Right renal cortex interstitium (tissue), 3 donors: ENCODE results near the gene OTULIN. TPM values are rescaled to one million over a fixed set of nuclear protein-coding genes. Genes with fewer than 3 reads are reported as not detected.

Experiments
- DNase-seq, 3 donors: peaks; one replicate each; pipeline ENCODE4 v3.0.0-alpha.2; 2013; ENCODE audit warnings: low read depth in 3 of 3, low spot score in 2 of 3
- polyA plus RNA-seq, 3 donors: library from polyadenylated mRNA; unstranded; fragments of 120-200 nt; gene quantifications; one replicate each; pipeline ENCODE4 v1.2.1, GENCODE V29; 2013; ENCODE audit not compliant: insufficient read length in 3 of 3

The OTULIN gene
- polyA plus RNA-seq, 3 donors, result 18.4 to 20.4 (median 18.9) TPM

DNA sequence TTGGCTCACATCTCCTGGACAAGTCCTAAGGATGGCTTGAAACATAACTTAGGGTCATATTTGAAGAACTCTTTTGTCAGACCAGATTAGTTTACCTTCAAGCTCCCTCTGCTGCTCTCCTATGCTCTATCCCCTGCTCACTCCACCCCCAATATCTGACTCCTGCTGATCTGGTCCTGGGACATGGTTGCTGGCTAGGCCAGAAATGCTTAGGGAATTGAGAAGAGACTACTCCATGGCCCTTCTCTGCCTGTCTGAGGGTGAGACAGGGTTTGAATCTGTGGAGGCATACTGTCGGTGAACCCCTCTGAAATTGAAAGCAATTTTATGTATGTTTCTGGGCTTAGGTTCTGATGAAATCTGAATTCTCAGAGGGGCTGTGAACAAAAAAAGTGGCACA lies 3.3 kb downstream of the OTULIN start:
- DNase-seq, result no peak

DNA sequence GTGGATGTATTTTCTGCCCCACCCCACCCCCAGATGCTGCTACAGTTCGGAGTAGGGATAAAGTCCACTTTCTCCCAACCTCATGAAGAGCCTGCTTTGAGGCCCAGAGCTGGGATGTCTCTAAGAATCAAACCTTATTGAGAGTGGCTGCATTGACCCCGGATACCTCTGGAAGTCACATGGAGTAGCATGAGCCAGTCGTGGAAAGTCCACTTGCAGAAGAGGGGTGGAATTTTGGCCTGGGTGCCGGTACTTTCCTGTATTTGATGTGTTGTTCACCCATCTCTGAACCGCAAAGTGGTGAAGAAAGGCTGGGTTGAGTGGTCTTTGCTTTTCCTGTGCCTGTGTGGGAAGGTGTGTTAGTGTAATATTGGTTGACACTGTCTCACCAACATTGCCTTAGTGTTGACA lies 3.7 kb downstream of the OTULIN start:
- no peak for DNase-seq

DNA sequence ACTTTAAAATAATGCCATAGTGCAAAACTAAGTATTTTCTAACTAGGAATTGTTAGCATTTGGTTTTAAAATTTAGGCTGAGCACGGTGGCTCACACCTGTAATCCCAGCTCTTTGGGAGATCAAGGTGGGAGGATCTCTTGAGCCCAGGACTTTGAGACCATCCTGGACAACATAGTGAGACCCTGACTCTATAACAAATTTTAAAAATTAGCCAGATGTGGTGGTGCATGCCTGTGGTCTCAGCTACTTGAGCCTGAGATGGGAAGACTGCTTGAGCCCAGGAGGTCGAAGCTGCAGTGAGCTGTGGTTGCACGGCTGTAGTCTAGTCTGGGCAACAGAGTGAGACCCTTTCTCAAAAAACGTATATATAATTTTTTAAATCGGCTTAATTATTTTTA lies 4.9 kb downstream of the OTULIN start:
- no peak for DNase-seq

DNA sequence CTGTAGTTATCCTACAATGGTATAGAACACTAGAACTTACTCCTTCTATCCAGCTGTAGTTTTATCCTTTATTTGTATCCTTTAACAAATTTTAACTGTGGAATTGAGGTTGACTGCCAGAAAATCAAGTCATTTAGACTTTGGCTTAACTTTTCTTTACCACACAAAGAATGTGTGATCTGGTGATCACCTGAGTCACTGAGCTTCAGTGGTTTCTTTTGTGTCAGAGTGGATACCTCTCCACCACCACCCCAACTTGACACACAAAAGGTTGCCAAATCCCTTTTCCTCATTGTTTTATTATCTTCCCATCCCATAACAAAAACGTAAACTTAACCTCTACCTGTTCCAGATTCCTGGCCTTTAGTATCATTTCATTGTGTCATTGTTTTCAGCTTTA lies 5.5 kb downstream of the OTULIN start:
- no peak for DNase-seq

DNA sequence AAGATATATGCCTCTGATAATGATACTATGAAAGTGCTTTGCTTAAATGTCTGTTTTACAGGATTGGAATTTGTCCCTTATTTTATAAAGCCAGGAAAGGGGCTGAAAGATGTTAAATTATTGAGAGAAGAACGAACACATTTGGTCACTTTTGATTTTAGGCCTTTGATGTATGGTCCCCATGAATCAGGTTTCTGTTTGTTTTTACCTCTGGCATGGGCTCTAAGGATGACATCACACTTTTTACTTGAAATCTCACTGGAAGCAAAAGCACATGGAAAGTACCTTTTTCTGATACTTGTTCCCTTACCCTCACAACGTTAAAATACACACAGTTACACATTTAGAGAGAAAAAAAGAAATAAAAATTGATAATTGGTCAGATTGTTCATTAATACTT lies 6.9 kb downstream of the OTULIN start:
- no peak for DNase-seq

DNA sequence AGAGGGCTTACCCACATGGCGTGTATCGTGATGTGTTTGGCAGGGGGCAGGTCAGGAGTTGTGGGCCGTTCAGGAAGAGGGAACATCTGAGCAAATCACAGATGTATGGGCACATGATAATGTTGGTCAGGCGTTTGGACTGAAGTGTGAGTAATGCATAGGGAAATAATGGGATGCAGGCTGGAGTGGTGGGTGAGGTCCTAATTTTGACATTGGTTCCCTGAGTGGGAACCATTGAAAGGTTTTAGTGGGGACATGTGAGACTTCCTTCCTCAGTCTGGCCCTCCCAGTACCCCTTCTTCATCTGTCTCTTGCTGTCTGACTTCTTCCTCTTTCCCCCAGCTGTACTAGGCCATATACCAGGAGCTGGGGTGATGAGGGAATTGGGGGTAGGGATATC lies 7.6 kb downstream of the OTULIN start:
- DNase-seq, result no peak

DNA sequence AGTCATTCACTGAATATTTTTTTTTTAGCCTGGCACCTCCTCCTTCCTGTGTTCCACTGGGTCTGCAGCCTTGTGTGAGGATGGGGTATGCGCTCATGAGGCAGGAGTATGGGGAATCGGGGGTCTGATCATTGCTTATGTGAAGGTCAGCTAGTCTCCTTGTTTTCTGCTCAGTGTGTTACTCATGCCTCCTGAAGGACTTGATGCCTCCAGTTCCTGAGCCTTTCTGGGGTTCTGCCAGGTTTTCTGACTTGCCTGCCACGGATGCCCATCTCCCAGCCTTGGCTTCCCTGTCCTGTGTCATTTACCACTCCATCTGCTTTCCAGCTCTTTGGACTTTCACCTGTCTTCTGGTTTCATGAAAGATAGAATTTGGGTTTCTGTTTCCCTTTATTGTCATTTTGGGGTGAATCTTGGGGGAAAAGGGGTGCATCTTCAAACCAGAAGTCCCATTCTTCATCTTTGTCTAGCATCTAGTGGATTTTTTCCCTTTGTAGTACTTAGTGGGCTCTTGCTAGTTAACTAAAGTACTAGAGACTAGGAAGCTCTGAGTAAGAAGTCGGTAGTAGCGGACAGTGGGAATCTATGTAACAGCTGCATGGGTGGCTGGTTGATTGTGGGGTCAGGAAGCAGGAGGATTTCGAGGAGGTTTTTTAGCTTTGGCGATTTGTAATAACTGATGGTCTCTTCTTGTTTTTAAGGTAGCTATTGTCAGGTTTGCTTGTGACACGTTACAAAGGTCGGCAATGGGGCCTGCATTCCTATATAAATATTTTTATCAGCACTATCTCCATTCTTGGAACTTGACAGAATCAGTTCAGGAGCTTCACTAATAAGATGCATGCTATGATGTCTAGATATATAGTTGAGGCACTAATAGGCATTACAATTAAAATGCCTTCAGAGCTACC lies 8.2 kb downstream of the OTULIN start:
- no peak for DNase-seq

DNA sequence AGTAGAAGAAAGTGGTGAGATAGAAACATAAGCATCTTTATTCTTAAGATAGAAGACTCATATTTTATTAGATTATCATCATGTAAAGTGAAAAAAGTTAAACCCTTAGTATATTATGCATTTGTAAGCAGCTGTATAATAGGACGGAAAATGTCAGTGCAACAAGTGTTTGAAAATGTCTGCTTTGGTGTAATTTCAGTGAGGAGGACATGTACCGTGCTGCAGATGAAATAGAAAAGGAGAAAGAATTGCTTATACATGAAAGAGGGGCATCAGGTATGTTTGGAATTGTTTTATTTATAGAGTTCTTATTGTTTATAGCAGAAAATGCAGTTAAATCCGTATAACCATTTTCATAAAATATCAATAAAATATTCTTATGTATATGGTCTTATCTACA lies 8.9 kb downstream of the OTULIN start:
- no peak for DNase-seq

DNA sequence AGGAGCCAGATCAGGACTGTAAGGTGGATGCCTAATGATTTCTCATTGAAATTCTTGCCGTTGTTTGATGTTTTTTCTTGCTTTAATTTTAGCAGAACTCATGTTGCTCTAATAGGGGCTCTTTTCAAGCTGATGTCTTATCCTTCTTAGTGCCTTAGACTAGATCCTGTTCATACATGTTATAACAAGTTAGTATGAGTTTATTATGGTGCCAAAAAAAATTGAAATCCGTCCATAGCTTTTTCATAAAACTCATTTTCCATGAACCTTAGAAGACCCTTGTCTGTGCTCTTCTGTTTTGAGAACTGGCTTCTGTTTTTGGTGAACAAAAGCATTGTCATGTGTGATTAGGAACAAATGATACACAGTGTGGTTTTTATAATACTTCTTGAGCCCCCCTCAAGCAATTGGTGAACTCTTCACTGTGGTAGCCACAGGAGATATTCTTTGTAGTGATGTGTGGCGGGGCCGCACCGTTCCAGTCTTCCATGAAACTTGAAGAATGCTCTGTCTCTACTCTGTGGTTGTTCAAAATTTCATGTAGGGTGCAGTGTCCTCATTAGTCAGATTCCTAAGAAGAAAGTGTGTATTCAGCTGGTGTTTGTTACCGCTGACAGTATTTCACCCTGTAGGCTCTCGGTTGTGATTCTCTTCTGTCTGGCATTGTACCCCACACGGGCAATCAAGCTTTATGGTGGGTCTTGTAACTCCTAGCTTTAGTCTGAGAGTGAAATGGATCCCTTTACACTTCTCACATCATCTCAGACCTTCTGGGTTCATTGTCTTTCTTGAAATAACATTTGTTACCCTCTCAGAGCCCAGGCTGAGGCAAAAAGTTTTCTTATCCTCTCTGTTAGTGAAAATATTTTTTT lies 10.7 kb downstream of the OTULIN start:
- no peak for DNase-seq

DNA sequence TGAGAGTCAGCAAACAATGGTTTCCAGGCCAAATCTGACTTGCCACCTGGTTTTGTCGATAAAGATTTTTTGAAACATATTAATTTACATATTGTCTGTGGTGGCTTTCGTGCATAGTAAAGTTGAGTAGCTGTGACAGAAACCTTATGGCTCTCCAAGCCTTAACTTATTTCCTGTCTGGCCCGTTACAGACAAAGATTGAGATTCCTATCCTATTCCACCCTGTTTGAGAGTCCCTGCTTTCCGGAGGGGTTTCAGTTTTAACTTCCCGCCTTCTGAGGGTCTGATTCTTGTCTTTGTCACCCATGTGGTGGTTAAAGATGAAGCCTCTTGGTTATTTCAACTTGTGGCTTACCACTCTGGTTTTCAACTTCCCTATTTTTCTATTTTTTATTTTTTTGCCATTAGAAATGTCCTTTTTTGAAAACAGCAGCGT lies 11.4 kb downstream of the OTULIN start:
- no peak for DNase-seq

DNA sequence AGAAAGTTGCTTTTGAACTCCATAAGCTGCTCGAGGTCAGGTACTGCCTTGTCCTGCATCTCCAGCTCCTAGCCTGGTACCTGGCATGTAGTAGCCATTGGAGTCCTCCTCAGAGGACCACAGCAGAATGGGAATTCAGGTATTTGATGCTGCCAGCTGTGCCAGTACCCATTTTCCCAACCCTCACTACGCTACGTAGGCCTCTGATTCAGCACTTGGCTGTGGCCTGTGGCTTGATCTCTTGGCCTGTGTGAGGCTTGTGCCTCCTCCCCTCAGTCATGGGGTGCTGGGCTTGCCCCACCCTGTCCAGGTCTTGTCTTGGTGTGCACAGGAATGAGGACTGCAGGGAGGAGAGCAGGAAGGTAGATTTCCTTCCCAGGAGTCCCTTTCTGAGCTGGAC lies 11.8 kb downstream of the OTULIN start:
- DNase-seq, result no peak

DNA sequence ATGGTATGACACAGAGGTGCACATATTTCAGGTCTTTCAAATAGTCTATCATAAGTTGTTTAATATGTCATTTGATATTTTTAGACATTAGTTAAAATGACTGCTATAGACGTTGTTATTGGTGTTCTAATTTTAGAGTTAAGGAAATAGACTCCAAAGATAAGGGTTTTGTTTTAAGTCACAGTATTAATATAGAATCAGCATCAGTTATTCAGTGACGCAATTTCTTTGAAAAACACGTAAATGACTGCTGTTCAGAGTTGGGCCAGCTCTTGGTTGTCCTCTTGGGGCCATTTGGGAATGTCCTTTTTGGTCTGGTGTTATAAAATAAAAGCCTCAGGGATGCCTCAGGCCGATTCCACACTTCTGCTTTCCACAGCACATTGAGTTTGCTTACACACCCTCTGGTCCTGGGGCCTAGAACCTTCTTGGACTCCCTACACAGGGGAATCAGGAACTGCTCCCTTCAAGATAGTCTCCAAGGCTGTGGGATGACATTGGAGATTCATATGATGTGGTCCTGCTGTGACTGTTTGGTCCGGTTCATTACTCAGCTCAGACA lies 14.3 kb downstream of the OTULIN start:
- DNase-seq, result no peak

DNA sequence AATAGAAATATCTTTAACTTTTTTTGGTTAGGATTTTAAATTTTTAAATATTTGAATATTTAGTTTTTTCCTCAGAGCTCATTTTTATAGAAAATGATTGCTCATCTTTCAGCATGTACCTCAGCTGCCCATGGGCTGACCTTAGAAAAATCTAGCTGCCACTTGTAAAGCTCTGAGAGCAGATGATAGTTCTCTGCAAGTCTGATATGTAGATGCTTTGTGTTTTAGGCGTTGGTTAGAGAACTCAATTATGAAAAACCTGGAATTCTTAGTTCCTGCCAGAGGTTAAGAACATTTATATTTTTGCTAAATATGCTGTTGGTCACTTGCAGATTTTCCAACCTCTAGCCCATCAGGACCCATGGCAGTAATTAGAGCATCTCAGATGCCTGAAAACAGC lies 15.1 kb downstream of the OTULIN start:
- no peak for DNase-seq

DNA sequence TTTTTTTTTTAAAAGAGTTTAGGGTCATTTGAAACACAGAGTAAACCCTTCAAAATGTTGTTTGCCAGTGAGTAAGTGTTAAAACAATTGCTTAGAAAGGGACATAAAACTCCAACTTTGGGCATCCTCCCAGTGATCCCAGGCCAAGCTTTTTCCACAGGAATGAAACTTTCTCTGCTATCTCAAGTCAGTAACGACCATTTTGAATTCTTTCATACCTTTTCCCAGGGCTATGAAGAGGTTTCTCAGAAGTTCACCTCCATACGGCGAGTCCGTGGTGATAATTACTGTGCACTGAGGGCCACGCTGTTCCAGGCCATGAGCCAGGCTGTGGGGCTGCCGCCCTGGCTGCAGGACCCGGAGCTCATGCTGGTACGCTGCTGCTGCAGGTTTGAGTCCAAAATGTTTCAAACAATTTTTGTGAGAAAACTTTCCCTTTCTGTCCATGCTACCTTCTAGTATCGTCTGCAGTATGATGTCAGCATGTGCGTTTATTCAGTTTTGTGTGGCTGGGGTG lies 16.8 kb downstream of the OTULIN start:
- no peak for DNase-seq

DNA sequence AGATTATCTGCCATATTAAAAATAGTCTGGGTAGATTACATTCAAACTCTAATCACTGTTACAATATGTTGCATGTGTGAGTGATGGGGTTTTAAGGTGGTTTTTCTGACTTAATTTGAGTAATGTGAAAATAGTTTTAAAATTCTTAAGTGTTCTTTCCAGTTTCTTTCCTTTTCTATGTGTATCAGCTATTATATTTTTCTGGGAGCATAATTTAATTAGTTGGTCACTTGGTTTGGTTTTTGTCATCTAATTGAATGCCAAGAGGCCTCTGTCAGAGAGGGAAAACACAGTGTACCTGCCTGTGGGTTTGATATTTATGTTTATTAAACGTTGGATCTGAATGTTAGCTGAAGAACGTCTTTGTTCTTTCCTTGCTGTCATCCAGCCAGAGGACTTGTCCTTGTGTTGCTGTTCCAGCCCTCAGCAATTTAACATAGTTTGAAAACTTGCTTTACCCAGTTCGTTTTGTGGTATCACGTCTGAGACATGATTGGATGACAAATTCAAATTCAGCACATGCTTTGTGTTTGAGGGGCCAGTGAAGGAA lies 19.5 kb downstream of the OTULIN start:
- DNase-seq, result no peak

DNA sequence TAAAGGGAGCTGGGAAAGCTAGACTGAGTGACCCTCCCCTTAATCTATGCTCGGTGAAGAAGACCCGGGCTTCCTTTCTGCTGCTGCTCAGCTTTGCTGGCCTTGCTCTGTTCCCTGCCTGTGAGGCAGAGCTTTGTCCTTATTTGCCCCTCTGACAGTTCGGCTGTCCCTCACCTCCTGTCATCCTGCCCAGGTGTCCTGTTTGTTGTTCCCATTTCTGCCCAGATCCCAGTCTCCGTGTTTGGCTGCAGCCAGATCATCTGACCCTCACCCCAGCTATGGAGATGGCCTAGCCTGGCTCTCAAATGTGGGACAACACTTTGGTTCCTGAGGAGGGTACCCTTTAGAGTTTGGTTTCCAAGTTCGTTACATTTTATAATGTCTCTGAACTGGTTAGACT lies 20.2 kb downstream of the OTULIN start:
- no peak for DNase-seq

DNA sequence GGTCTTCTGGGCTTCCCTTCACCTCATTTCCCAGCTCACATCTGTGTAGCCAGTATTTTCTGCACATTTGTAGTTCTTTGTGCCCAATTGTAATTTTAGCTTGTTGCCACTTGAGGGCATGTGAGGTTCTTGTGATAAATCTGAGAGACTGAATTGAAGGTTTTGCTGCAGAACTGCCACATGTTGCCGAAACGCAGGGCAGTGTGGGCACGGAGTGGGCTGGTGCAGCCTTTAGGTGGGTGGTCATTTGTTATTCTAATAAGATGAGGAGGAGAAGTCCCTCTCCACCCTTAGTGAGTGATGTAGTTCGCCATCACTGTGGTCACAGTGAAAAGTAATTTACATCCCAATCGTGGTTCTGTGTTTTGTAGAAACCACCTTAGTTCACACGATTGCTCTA lies 21.2 kb downstream of the OTULIN start:
- DNase-seq, result peak in 1 of 3 donors; percentile 41

DNA sequence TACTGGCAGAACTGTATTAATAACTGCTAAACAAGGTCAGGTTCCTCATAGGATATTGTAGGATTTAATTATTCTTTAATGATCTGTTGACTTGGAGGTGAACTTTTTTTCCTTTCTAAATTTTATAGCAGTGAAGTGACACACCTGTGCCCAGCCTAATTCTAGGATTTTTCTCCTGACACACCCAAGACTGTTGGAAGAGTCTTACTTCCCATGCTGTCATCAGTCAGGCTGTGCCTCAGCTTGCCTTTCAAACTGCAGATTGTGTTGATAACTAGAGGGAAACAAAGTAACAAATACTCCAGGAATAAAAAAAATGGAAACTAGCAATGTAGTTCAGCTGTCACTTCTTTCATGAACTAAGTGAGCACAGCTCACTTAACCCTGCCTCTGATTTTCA lies 22.0 kb downstream of the OTULIN start:
- DNase-seq, result no peak

DNA sequence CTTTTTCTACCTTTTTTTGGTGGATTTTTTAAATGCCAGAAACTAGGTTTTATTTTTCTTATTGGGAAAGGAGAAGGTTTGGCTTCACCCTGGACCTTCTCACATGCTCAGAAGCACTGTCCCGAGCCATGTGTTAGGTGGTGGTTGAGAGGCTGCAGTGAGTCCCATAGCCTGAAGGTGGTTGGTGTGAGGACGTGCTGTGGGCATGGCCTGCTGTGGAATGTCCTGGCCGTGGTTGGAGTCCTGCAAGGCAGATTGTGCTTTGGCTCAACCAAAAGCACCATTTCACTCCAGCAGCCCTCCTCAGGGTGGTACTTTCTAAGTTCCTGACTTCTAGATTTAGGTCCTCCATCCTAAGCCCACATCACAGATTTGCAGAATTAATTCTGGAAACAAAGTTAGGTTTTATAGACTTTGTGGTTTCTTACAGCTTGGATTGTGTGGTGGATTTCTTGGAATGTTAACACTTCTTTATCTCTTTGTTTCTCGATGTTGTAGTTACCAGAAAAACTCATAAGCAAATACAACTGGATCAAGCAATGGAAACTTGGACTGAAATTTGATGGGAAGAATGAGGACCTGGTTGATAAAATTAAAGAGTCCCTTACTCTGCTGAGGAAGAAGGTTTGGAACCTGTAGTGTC lies 22.6 kb downstream of the OTULIN start:
- DNase-seq, result no peak

DNA sequence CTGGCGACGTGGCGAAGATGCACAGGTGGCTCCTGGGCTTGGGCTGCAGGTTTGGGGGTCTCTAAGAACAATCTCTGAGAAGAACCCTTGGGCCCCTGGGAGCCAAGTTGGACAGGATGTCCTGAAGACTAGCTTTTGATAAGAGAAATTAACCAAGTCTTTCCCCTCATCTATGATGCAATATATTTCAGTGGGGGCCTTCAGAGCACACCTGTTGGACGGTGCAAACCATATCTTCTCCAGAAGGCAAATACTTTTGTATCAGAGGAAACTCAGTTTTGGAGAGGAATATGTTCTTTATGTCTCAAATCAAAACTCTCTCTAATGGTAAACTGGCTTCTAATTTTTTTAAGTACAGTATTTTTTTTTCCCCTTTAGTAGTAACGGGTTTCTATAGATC lies 28.6 kb downstream of the OTULIN start:
- no peak for DNase-seq
